Trophoblast cell (in vitro differentiated cells and primary cell): ENCODE data around the gene OPCML.
A peak's percentile ranks its signal among the peaks of the same experiment; 100 is the strongest.

Experiments used
- DNase-seq, 2 donors: peaks; one replicate each; pipeline ENCODE4 v3.0.0-alpha.2; 2016
- H2AFZ ChIP-seq: 2 replicates; pipeline ENCODE4 v1.6.1; 2013; ENCODE audit warnings: low read length, moderate library complexity, mild to moderate bottlenecking; ENCODE audit not compliant: insufficient read depth, poor library complexity
- H2AK5ac ChIP-seq: 2 replicates; pipeline ENCODE4 v1.6.1; 2013; ENCODE audit warnings: mild to moderate bottlenecking, low read length
- H2BK120ac ChIP-seq: 2 replicates; pipeline ENCODE4 v1.6.1; 2013; ENCODE audit warnings: low read length, mild to moderate bottlenecking, moderate library complexity; ENCODE audit not compliant: insufficient read depth, poor library complexity
- H2BK12ac ChIP-seq: 2 replicates; pipeline ENCODE4 v1.6.1; 2013; ENCODE audit warnings: mild to moderate bottlenecking, low read length, moderate library complexity
- H2BK5ac ChIP-seq: 2 replicates; pipeline ENCODE4 v1.6.1; 2013; ENCODE audit warnings: low read length, low read depth, moderate library complexity, mild to moderate bottlenecking; ENCODE audit not compliant: poor library complexity
- H3K14ac ChIP-seq: 2 replicates; pipeline ENCODE4 v1.6.1; 2013; ENCODE audit warnings: mild to moderate bottlenecking, low read length
- H3K18ac ChIP-seq: 2 replicates; pipeline ENCODE4 v1.6.1; 2013; ENCODE audit warnings: mild to moderate bottlenecking, low read length
- H3K23ac ChIP-seq: 2 replicates; pipeline ENCODE4 v1.6.1; 2013; ENCODE audit warnings: low read length
- H3K27ac ChIP-seq: 2 replicates; pipeline ENCODE4 v1.5.1; 2013; ENCODE audit warnings: low read depth, mild to moderate bottlenecking, inconsistent platforms, low read length, moderate library complexity
- H3K27me3 ChIP-seq: 2 replicates; pipeline ENCODE4 v1.6.1; 2013; ENCODE audit warnings: inconsistent platforms, mild to moderate bottlenecking, low read length, moderate library complexity; ENCODE audit not compliant: insufficient read depth
- H3K36me3 ChIP-seq, 2 experiments: 1 replicate in 1 of 2; 2 replicates in 1 of 2; pipeline ENCODE4 v1.6.1; 2013; ENCODE audit warnings: low read length in 2 of 2, mild to moderate bottlenecking in 2 of 2, moderate library complexity in 1 of 2; ENCODE audit not compliant: insufficient read depth in 2 of 2, control insufficient read depth in 1 of 2
- H3K4ac ChIP-seq: 2 replicates; pipeline ENCODE4 v1.6.1; 2013; ENCODE audit warnings: low read depth, mild to moderate bottlenecking, low read length, moderate library complexity
- H3K4me1 ChIP-seq, 2 experiments: 1 replicate in 1 of 2; 2 replicates in 1 of 2; pipeline ENCODE4 v1.6.1; 2013; ENCODE audit warnings: low read length in 2 of 2, mild to moderate bottlenecking in 2 of 2, moderate library complexity in 1 of 2; ENCODE audit not compliant: insufficient read depth in 2 of 2, control insufficient read depth in 1 of 2
- H3K4me2 ChIP-seq: 2 replicates; pipeline ENCODE4 v1.6.1; 2013; ENCODE audit warnings: inconsistent platforms, mild to moderate bottlenecking, low read length, moderate library complexity
- H3K4me3 ChIP-seq: 2 replicates; pipeline ENCODE4 v1.5.1; 2013; ENCODE audit warnings: mild to moderate bottlenecking, low read depth, low read length, inconsistent platforms
- H3K79me1 ChIP-seq: one replicate; pipeline ENCODE4 v1.6.1; 2013; ENCODE audit warnings: low read length
- H3K79me2 ChIP-seq: 2 replicates; pipeline ENCODE4 v1.6.1; 2013; ENCODE audit warnings: low read length, mild to moderate bottlenecking; ENCODE audit not compliant: control insufficient read depth, insufficient read depth, poor library complexity
- H3K9ac ChIP-seq: 2 replicates; pipeline ENCODE4 v1.6.1; 2013; ENCODE audit warnings: mild to moderate bottlenecking, low read length
- H3K9me3 ChIP-seq: 2 replicates; pipeline ENCODE4 v1.6.1; 2013; ENCODE audit warnings: low read depth, mild to moderate bottlenecking, control low read depth, inconsistent platforms, low read length; ENCODE audit not compliant: insufficient read depth
- H4K12ac ChIP-seq: 2 replicates; pipeline ENCODE4 v1.6.1; 2013; ENCODE audit warnings: low read depth, mild to moderate bottlenecking, low read length, moderate library complexity
- H4K8ac ChIP-seq: 2 replicates; pipeline ENCODE4 v1.6.1; 2013; ENCODE audit warnings: low read depth, mild to moderate bottlenecking, low read length, moderate library complexity
- H4K91ac ChIP-seq: one replicate; pipeline ENCODE4 v1.6.1; 2013; ENCODE audit warnings: low read depth, mild to moderate bottlenecking, low read length, moderate library complexity
- WGBS: extraction: QIAGEN DNeasy Blood & Tissue Kit; methylation state at CpG from one replicate; pipeline ENCODE4 v1.1.7; 2013; ENCODE audit warnings: missing lambda C conversion rate; ENCODE audit not compliant: insufficient read length, insufficient coverage; ENCODE audit errors: extremely low coverage; 5-methylcytosine and 5-hydroxymethylcytosine counted together

OPCML gene

DNA sequence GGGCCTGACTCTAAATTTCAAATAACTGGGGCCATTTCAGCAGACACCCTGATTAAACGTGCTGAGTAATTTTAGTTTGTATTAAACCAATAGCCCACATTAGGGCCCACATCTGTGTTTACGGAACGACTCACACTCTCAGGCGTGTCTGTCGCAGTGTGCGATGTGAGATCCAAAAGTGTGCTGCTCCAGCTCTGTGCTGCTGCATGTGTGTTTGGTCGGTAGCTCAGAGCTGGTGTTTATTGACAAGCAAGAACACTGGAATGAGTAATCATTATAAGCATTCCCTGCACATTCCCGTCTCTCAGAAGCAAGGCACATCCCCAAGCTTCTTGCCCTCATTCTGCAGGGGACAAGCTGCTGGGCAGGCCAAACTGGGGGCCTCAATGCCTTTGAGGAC is 7.8 kb downstream of the OPCML start:
- Histone ChIP-seq H3K4me2 (no peak overlapping the region), H3K9ac (no peak overlapping the region), H3K9me3 (no peaks in the 10 kb centered on the region), H3K27me3 (no peaks in the 10 kb centered on the region), H4K12ac (no peak overlapping the region), H3K79me2 (no peaks in the 10 kb centered on the region), H2AK5ac (no peak overlapping the region), H3K4ac (no peak overlapping the region), H3K14ac (no peak overlapping the region), H3K23ac (no peak overlapping the region), H2BK12ac (no peak overlapping the region), H3K36me3 (no peaks in the 10 kb centered on the region), H3K4me3 (no peak overlapping the region), H3K27ac (no peak overlapping the region), H4K8ac (no peak overlapping the region), H2BK120ac (no peak overlapping the region), H3K79me1 (no peaks in the 10 kb centered on the region), H4K91ac (no peak overlapping the region), H2AFZ (no peak overlapping the region), H3K18ac (no peak overlapping the region), H2BK5ac (no peak overlapping the region), H3K4me1 (no peaks in the 10 kb centered on the region)
- no peak for DNase-seq
- WGBS, result no CpG with 5 or more reads among the region's 8 CpGs

- H4K12ac ChIP-seq, result no peak overlapping the region
Observed at GRCh38 chr11:133522344-133522743, 10.0 kb downstream of the OPCML start.

GRCh38 chr11:133521502-133521901 is 10.8 kb downstream of the OPCML start:
- Histone ChIP-seq H3K23ac (no peak overlapping the region), H3K4me2 (no peak overlapping the region), H2AFZ (no peak overlapping the region), H3K79me1 (no peaks in the 10 kb centered on the region), H2BK120ac (no peak overlapping the region), H3K4me1 (peaks cover 0 to 5% of the 10 kb centered on the region in 2 experiments), H3K9me3 (peaks cover 3% of the 10 kb centered on the region), H2AK5ac (no peak overlapping the region), H3K36me3 (no peaks in the 10 kb centered on the region), H3K4me3 (no peak overlapping the region), H3K9ac (no peak overlapping the region), H2BK5ac (no peak overlapping the region), H4K91ac (no peak overlapping the region), H2BK12ac (no peak overlapping the region), H4K8ac (no peak overlapping the region), H4K12ac (no peak overlapping the region), H3K27ac (no peak overlapping the region), H3K18ac (no peak overlapping the region), H3K4ac (no peak overlapping the region), H3K27me3 (no peaks in the 10 kb centered on the region), H3K79me2 (no peaks in the 10 kb centered on the region), H3K14ac (no peak overlapping the region)
- no CpG with 5 or more reads among the region's 2 CpGs for WGBS
- DNase-seq, result no peak

More at GRCh38 chr11:133522344-133522743, 10.0 kb downstream of the OPCML start:
- H3K4ac ChIP-seq, result no peak overlapping the region
- no peak overlapping the region for H2BK5ac ChIP-seq
- H3K36me3 ChIP-seq, result no peaks in the 10 kb centered on the region
- peak in 1 of 2 donors; percentile 37 for DNase-seq
- H2BK12ac ChIP-seq, result no peak overlapping the region
- H2AFZ ChIP-seq, result no peak overlapping the region
- no peak overlapping the region for H3K4me2 ChIP-seq
- no peaks in the 10 kb centered on the region for H3K79me2 ChIP-seq
- peaks cover 0 to 5% of the 10 kb centered on the region in 2 experiments for H3K4me1 ChIP-seq
- peaks cover 3% of the 10 kb centered on the region for H3K9me3 ChIP-seq
- no CpG with 5 or more reads among the region's 6 CpGs for WGBS
- H3K14ac ChIP-seq, result no peak overlapping the region
- no peak overlapping the region for H3K9ac ChIP-seq
- H2AK5ac ChIP-seq, result no peak overlapping the region
- no peak overlapping the region for H3K27ac ChIP-seq
- no peak overlapping the region for H4K8ac ChIP-seq
- no peak overlapping the region for H3K23ac ChIP-seq
- H4K91ac ChIP-seq, result no peak overlapping the region
- no peaks in the 10 kb centered on the region for H3K79me1 ChIP-seq
- no peak overlapping the region for H3K18ac ChIP-seq
- H3K27me3 ChIP-seq, result no peaks in the 10 kb centered on the region
- H2BK120ac ChIP-seq, result no peak overlapping the region
- H3K4me3 ChIP-seq, result no peak overlapping the region

- Histone ChIP-seq H3K4me2 (no peak overlapping the region), H2BK5ac (no peak overlapping the region), H2AK5ac (no peak overlapping the region), H3K79me2 (no peaks in the 10 kb centered on the region), H3K9me3 (peaks cover 3% of the 10 kb centered on the region), H3K4me3 (no peak overlapping the region), H3K9ac (no peak overlapping the region), H4K8ac (no peak overlapping the region), H3K27ac (no peak overlapping the region), H2BK120ac (no peak overlapping the region), H3K4ac (no peak overlapping the region), H3K23ac (no peak overlapping the region), H3K79me1 (no peaks in the 10 kb centered on the region), H3K4me1 (peaks cover 0 to 5% of the 10 kb centered on the region in 2 experiments), H3K27me3 (no peaks in the 10 kb centered on the region), H3K36me3 (no peaks in the 10 kb centered on the region), H4K91ac (no peak overlapping the region), H4K12ac (no peak overlapping the region), H3K18ac (no peak overlapping the region), H2AFZ (no peak overlapping the region), H2BK12ac (no peak overlapping the region), H3K14ac (no peak overlapping the region)
- WGBS, result no CpG with 5 or more reads among the region's 7 CpGs
- no peak for DNase-seq
Observed at GRCh38 chr11:133520707-133521106, 11.6 kb downstream of the OPCML start.
